Stimulated activated CD8-positive, alpha-beta memory T cell treated with anti-CD3 and anti-CD28 coated beads, Interleukin-4, amount 100 ng/mL, for 24 hours (primary cell): Measurements from ENCODE around the gene PRDX3.
"Not testable (repeated sequence)": the region's sequence is repeated elsewhere in the genome, so short reads cannot be mapped to it uniquely, and the experiment has no call there.

Experiments
- DNase-seq: peaks from one replicate; pipeline ENCODE4 v3.0.0-alpha.2; 2020; ENCODE audit warnings: low read depth

The PRDX3 gene

GRCh38 chr10:119165171-119166117 lies 13.2 kb downstream of the PRDX3 start, which contains the start of gene SFXN4:
TSS of gene SFXN4 (minus strand) at chr10:119165714. CDS start at chr10:119165647, 67 bp downstream.
- peak; percentile 70 for DNase-seq

DNA sequence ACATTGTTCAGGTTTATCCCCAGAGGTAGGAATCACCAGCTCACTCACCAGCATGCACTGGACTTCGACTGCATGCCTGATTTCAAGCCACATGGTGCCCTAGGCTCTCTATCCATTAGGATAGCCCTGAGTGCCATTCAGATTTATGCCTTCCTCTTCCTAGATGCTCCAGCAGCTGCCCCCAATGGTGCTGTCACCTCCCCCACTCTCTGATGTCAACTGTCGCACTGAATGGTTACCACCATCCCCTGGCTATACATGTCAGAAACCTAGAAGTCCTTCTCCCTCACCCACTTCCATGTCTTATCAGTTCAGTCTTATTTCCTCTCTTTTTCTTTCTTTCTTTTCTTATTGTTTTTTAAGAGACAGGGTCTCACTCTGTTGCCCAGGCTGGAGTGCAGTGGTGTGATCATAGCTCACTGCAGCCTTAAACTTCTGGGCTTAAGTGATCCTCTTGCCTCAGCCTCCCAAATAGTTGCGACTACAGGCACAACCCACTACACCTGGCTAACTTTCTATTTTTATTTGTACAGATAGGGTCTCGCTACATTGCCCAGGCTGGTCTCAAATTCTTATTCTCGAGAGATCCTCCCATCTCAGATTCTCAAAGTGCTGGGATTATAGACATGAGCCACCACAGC lies 16.0 kb downstream of the PRDX3 start:
- no peak for DNase-seq

- DNase-seq, result no peak
These were observed 16.7 kb downstream of the PRDX3 start for GRCh38 chr10:119161680-119162451.

GRCh38 chr10:119159332-119159731 lies 19.3 kb downstream of the PRDX3 start:
- no peak for DNase-seq

GRCh38 chr10:119153661-119154060 lies 25.0 kb downstream of the PRDX3 start:
- no peak for DNase-seq

DNA sequence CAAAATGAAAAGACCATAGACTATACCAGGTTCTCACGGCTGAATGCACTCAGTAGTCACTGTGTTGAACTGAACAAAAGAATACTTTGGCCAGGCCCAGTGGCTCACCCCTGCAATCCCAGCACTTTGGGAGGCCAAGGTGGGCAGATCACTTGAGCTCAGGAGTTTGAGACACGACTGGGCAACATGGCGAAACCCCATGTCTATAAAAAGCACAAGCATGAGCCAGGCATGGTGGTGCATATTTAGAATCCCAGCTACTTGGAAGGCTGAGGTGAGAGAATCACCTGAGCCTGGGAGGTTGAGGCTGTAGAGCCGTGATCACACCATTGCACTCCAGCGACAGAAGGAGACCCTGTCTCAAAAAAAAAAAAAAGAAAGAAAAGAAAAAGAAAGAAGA lies 25.6 kb downstream of the PRDX3 start:
- no peak for DNase-seq

DNA sequence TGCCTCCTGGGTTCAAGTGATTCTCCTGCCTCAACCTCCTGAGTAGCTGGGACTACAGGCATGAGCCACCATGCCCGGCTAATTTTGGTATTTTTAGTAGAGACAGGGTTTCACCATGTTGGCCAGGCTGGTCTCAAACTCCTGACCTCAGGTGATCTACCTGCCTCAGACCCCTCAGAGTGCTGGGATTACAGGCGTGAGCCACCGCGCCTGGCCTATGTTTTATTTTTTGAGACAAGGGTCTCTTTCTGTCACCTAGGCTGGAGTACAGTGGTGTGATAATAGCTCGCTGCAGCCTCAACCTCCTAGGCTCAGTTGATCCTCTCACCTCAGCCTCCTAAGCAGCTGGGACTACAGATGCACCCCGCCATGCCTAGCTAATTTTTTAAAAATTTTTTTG lies 27.0 kb downstream of the PRDX3 start:
- DNase-seq, result not testable (repeated sequence)

DNA sequence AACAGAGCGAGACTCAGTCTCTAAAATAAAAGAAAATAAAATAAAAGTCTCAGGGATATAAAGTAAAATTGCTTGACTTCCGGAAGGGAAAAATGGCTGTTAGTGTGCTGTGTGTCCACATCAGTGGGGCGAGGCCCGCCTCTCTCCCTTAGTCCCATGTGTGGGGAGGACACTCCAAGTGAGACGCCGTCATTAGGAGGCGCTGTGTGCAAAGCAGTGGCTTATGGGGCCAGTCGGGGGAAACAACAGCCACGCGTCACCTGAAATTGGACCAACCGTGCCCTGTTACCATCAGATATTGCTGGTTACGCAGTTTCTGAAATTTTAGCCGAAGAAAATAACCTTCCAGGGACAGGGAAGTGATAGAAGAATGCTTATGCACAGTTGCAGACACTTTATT lies 28.9 kb downstream of the PRDX3 start:
- no peak for DNase-seq

GRCh38 chr10:119149157-119149556 lies 29.5 kb downstream of the PRDX3 start:
- no peak for DNase-seq

DNA sequence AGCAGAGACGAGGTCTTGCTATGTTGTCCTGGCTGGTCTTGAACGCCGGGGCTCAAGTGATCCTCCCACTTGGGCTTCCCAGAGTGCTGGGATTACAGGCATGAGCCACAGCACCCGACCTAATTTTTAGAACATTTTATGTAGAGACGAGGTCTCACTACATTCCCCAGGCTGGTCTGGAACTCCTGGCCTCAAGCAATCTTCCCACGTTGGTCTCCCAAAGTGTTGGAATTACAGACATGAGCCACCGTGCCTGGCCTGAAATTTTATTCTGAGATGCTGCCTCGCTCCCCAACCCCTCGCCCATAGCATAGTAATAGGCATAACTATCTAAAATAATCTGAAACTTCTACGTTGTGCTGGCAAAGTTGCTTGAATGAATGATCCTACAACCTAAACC lies 35.0 kb downstream of the PRDX3 start:
- no peak for DNase-seq

GRCh38 chr10:119140603-119141245 lies 37.9 kb downstream of the PRDX3 start:
- no peak for DNase-seq

- DNase-seq, result no peak
These were observed 39.0 kb downstream of the PRDX3 start for GRCh38 chr10:119139464-119140067.

DNA sequence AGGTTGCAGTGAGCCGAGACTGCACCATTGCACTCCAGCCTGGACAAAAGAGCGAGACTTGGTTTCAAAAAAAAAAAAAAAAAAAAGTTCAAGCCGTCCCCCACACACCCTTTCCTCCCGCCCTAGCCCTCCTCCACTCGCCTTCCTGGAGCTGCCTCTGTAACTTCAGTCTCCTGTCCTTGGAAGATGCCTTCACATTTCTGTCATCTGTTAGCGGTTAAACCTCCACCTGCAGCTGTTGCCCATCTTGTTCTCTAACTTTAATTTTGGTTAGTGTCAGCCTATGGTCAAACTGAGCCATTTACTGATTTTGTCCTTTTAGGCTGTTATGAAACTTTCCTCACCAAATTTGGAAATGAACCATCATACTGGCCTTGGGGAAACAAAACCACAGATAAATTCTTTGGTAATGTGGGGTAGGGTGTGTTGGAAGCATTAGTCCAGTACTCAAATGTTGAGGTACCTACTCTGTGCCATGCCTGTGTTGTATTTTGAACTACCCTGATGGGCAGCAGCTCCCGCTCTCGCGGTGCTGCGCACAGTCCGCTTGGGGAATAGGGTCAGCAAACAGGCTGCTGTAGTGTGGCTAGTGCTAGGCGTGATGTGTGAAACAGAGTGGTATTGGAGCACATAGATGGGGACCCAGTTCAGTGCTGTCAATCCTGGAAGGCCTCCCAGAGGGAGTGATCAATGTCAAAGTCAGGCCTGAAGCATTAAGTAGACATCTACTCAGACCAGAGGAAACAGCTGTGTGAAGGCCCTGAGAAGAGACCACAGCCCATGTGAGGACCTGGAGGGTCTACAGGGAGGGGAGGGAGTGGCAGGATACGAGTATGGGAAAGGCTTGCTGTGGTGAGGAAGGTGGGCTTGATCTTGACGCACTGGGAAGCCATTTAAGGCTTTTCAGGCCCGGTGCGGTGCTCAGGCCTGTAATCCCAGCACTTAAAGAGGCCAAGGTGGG lies 40.0 kb downstream of the PRDX3 start:
- DNase-seq, result no peak

GRCh38 chr10:119137878-119138277 lies 40.7 kb downstream of the PRDX3 start:
- not testable (repeated sequence) for DNase-seq

DNA sequence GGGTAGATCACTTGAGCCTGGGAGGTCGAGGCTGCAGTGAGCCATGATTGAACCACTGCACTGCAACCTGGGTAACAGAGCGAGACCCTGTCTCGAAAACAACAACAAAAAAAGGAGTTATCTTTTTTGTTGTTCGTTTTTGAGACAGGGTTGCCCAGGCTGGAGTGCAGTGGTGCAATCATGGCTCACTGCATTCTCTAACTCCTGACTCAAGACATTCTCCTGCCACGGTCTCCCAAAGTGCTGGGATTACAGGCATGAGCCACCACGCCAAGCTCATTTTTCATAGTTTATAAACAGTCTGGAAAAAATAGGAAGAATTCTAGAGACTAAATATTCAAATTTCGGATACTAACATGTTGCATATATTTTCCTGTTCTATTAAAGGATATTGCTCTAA lies 42.5 kb downstream of the PRDX3 start:
- DNase-seq, result no peak

- no peak for DNase-seq
These were observed 43.1 kb downstream of the PRDX3 start for GRCh38 chr10:119135513-119135881.

DNA sequence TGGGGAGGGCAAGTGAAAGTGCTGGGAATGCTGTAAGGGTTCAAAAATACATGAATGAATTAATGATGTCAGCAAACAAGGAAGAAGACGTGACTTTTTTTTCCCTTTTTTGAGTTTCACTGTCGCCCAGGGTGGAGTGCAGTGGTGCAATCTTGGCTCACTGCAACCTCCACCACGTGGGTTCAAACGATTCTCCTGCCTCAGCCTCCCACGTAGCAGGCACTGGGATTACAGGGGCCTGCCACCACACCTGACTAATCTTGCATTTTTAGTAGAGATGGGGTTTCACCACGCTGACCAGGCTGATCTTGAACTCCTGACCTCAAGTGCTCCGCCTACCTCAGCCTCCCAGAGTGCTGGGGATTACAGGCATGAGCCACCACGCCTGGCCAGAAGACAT lies 44.7 kb downstream of the PRDX3 start:
- no peak for DNase-seq

DNA sequence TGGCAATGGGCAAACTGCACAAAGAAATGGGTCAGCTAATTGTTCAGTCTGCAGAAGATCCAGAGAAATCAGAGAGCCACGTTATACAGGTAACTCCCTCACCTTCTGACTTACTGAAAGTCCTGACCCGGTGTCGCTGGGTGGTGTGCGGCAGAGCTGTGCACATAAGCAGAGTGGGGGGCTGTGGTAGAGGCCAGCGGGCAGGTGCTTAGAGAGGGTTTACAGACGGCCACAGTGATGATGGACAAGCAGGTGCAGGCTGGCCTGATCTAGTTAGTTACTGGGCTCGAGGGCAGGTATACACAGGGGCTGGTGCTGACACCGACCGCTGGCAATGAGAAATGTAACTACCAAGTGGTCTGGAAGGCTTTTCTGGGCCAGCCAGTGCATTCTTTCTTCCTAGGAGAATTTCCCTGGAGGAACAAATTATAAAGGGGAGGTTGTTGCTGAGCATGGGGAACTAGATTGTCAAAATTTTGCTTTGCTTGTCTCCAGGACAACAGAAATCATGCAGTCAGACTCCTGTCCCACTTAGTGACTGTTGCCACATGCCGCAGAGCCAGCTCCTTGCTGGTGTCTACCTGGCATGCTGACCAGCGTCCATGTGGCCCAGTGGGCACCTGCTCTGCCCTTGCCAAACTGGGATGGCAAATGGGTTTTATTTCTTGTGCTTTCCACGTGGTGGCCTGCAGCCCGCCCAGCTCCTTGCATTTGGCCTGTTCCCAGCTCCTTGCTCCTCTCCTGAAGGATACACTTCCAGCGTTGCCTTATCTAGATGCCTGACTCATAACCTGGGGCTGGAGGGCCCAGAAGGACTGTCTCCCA lies 45.9 kb downstream of the PRDX3 start:
- no peak for DNase-seq

DNA sequence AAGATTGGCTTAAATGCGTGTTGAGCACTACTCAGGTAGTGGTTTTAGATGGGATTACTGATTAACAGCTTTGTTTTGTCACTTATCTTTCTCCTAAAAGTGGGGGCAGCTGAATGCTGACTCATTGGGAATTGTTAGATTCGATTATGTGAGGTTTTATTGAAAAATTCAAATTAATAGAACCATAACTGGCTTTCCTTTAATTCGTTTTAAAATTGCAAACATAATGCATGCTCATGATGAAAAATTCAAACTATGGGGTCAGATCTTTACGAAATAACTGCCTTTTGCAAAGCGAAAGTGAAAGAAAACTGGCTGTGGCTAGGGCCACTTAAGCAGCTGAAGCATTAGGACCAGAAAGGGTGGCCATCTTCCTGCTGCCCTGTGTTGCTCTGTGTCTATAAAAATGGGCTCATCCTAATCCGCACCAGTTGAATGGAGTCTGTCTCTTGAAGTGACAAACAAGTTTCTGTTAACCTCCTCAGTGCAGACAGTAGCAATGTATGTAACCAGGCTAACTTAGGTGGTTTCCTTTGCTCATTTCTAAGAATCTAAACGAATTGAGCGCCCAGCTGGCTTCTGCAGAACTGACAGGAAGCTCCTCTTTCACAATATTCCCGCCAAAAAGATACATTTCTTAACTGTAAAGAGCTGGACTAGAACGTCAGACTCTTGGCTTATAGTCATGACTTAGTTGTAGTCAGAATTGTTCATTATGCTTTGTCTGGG lies 46.9 kb downstream of the PRDX3 start:
- no peak for DNase-seq
